Measurements from ENCODE around the gene ITGB8.

GRCh38 chr7:20402747-20403230 lies 72.1 kb downstream of the ITGB8 start:
- TF ChIP-seq, protein P1, sequence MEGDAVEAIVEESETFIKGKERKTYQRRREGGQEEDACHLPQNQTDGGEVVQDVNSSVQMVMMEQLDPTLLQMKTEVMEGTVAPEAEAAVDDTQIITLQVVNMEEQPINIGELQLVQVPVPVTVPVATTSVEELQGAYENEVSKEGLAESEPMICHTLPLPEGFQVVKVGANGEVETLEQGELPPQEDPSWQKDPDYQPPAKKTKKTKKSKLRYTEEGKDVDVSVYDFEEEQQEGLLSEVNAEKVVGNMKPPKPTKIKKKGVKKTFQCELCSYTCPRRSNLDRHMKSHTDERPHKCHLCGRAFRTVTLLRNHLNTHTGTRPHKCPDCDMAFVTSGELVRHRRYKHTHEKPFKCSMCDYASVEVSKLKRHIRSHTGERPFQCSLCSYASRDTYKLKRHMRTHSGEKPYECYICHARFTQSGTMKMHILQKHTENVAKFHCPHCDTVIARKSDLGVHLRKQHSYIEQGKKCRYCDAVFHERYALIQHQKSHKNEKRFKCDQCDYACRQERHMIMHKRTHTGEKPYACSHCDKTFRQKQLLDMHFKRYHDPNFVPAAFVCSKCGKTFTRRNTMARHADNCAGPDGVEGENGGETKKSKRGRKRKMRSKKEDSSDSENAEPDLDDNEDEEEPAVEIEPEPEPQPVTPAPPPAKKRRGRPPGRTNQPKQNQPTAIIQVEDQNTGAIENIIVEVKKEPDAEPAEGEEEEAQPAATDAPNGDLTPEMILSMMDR (IDR thresholded peaks at IDR 0.05), result peak in 2 of 6 experiments; percentile 22 to 47
- TF ChIP-seq POLR2A (IDR thresholded peaks at IDR 0.05), result no peak

Measured in thyroid gland (tissue), 4 donors.